ENCODE results near the gene FASN.

FASN gene

GRCh38 chr17:82043507-82043906 is 54.5 kb downstream of the FASN start:
- no peak overlapping the region for H3K9ac ChIP-seq (ENCODE audit: low read length)
- H3K79me2 ChIP-seq (ENCODE audit: low read length): no peaks in the 10 kb centered on the region
- H3K27ac ChIP-seq (ENCODE audit: low read length): no peak overlapping the region
- no peaks in the 10 kb centered on the region for H3K4me1 ChIP-seq (ENCODE audit: low read length)
- H3K4me3 ChIP-seq (ENCODE audit: low read length): no peak overlapping the region
- no peaks in the 10 kb centered on the region for H3F3A ChIP-seq (ENCODE audit: insufficient read depth, low read length)
- no peaks in the 10 kb centered on the region for H3K9me2 ChIP-seq (replicated peaks; ENCODE audit: insufficient read depth, low read length)
- H2AFZ ChIP-seq (ENCODE audit: low read length): no peak overlapping the region
- no peaks in the 10 kb centered on the region for H3K9me3 ChIP-seq (replicated peaks; ENCODE audit: insufficient read depth, low read length)
- H4K20me1 ChIP-seq (ENCODE audit: insufficient read depth, low read length): no peaks in the 10 kb centered on the region
- H3K36me3 ChIP-seq (replicated peaks; ENCODE audit: insufficient read depth, low read length): no peaks in the 10 kb centered on the region; the same call in 1 of the 2 replicates
- DNase-seq: no peak
- TF ChIP-seq EZH2 (optimal IDR thresholded peaks at IDR 0.05; ENCODE audit: low read depth, low read length): no peak
- TF ChIP-seq EZH2phosphoT487 (IDR thresholded peaks at IDR 0.05; ENCODE audit: low read length): no peak
- TF ChIP-seq, protein P1, sequence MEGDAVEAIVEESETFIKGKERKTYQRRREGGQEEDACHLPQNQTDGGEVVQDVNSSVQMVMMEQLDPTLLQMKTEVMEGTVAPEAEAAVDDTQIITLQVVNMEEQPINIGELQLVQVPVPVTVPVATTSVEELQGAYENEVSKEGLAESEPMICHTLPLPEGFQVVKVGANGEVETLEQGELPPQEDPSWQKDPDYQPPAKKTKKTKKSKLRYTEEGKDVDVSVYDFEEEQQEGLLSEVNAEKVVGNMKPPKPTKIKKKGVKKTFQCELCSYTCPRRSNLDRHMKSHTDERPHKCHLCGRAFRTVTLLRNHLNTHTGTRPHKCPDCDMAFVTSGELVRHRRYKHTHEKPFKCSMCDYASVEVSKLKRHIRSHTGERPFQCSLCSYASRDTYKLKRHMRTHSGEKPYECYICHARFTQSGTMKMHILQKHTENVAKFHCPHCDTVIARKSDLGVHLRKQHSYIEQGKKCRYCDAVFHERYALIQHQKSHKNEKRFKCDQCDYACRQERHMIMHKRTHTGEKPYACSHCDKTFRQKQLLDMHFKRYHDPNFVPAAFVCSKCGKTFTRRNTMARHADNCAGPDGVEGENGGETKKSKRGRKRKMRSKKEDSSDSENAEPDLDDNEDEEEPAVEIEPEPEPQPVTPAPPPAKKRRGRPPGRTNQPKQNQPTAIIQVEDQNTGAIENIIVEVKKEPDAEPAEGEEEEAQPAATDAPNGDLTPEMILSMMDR (IDR thresholded peaks at IDR 0.05; ENCODE audit: low read length): no peak
- no peak overlapping the region for H3K4me2 ChIP-seq (ENCODE audit: low read depth, low read length)
- H3K27me3 ChIP-seq (replicated peaks; ENCODE audit: insufficient read depth, low read length): 0 out of 2 replicates have a peak, but pooled peaks cover 6% of the 10 kb centered on the region

DNA sequence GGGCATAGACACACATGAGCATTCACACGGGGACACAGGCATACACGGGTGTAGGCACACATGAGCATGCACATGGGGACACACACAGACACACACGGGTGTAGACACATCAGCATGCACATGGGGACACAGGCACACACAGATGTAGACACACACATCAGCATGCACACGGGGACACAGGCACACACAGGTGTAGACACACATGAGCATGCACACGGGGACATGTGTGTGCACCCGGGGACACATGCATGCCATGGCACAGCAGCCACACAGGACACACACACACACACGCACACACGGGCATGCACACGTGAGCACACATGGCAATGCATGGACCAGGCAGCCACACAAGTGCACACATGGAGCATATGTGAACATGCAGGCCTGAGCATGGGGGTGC is 55.4 kb downstream of the FASN start:
- H3K4me2 ChIP-seq (ENCODE audit: low read depth, low read length): no peak overlapping the region
- H3K9ac ChIP-seq (ENCODE audit: low read length): no peak overlapping the region
- H3K4me3 ChIP-seq (ENCODE audit: low read length): no peak overlapping the region
- H3K36me3 ChIP-seq (replicated peaks; ENCODE audit: insufficient read depth, low read length): no peaks in the 10 kb centered on the region; the same call in 1 of the 2 replicates
- H3K27me3 ChIP-seq (replicated peaks; ENCODE audit: insufficient read depth, low read length): 0 out of 2 replicates have a peak, but pooled peaks cover 6% of the 10 kb centered on the region
- H3K9me3 ChIP-seq (replicated peaks; ENCODE audit: insufficient read depth, low read length): no peaks in the 10 kb centered on the region
- no peaks in the 10 kb centered on the region for H3K79me2 ChIP-seq (ENCODE audit: low read length)
- no peaks in the 10 kb centered on the region for H3K9me2 ChIP-seq (replicated peaks; ENCODE audit: insufficient read depth, low read length)
- DNase-seq: no peak
- 0 out of 2 replicates have a peak, but pooled peaks cover 2% of the 10 kb centered on the region for H3K4me1 ChIP-seq (ENCODE audit: low read length)
- H2AFZ ChIP-seq (ENCODE audit: low read length): no peak overlapping the region
- TF ChIP-seq EZH2phosphoT487 (IDR thresholded peaks at IDR 0.05; ENCODE audit: low read length) (no peak), EZH2 (optimal IDR thresholded peaks at IDR 0.05; ENCODE audit: low read depth, low read length) (no peak)
- TF ChIP-seq, protein P1 (IDR thresholded peaks at IDR 0.05; ENCODE audit: low read length): no peak
- H3K27ac ChIP-seq (ENCODE audit: low read length): no peak overlapping the region
- no peaks in the 10 kb centered on the region for H3F3A ChIP-seq (ENCODE audit: insufficient read depth, low read length)
- H4K20me1 ChIP-seq (ENCODE audit: insufficient read depth, low read length): no peaks in the 10 kb centered on the region

DNA sequence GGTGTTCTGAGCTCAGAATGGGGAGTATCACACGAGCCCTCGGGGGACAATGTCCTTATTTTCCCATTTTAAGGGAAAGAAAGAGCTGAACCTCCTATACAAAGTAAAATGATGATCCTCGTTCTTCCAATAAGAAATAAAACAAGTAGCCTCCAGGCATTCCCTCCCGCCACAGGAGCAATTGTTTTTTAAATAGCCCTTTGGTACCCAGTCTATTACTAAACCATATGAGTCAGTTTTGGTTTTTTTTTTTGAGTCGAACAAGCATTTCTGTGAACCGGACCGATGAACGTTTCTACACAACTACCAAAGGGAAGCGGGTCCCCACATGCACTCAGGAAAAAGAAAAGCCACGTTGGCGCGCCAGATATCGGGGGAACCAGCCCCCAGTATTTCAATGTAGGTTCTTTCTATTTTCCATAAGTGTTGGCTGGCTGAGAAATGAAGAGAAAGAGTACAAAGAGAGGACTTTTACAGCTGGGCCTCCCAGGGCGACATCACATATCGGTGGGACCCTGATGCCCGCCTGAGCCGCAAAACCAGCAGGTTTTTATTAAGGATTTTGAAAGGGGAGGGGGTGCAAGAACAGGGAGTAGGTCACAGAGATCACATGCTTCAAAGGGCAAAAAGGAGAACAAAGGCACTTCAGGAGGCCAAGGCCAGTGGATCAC is 56.8 kb downstream of the FASN start:
- Histone ChIP-seq H3K27ac (ENCODE audit: low read length) (no peak overlapping the region), H3K9ac (ENCODE audit: low read length) (no peak overlapping the region), H3K4me2 (ENCODE audit: low read depth, low read length) (no peak overlapping the region), H2AFZ (ENCODE audit: low read length) (no peak overlapping the region), H3K4me3 (ENCODE audit: low read length) (no peak overlapping the region), H3K79me2 (ENCODE audit: low read length) (peaks cover 8% of the 10 kb centered on the region), H4K20me1 (ENCODE audit: insufficient read depth, low read length) (no peaks in the 10 kb centered on the region), H3K9me3 (replicated peaks; ENCODE audit: insufficient read depth, low read length) (no peaks in the 10 kb centered on the region), H3K36me3 (replicated peaks; ENCODE audit: insufficient read depth, low read length) (no peaks in the 10 kb centered on the region), H3K4me1 (ENCODE audit: low read length) (peaks cover 6% of the 10 kb centered on the region; the same call in 1 of the 2 replicates), H3K9me2 (replicated peaks; ENCODE audit: insufficient read depth, low read length) (no peaks in the 10 kb centered on the region), H3F3A (ENCODE audit: insufficient read depth, low read length) (no peaks in the 10 kb centered on the region), H3K27me3 (replicated peaks; ENCODE audit: insufficient read depth, low read length) (0 out of 2 replicates have a peak, but pooled peaks cover 6% of the 10 kb centered on the region)
- no peak for DNase-seq
- TF ChIP-seq, protein P1 (IDR thresholded peaks at IDR 0.05; ENCODE audit: low read length): no peak
- TF ChIP-seq EZH2 (optimal IDR thresholded peaks at IDR 0.05; ENCODE audit: low read depth, low read length) (no peak), EZH2phosphoT487 (IDR thresholded peaks at IDR 0.05; ENCODE audit: low read length) (no peak)

Data from MM.1S (cell line).